Measurements from ENCODE around the gene BACH2.

- TF ChIP-seq POLR2A (IDR thresholded peaks at IDR 0.05; ENCODE audit: low read depth) (no peak), CTCF (IDR thresholded peaks at IDR 0.05) (no peak), EP300 (IDR thresholded peaks at IDR 0.05) (no peak), POLR2AphosphoS5 (IDR thresholded peaks at IDR 0.05) (no peak)
These were observed 7.7 kb upstream of the BACH2 start for GRCh38 chr6:90304308-90304707.
